GM06990 (cell line): Measurements from ENCODE around the gene COL18A1.

ENCODE experiments used
- DNase-seq: peaks from one replicate; pipeline ENCODE4 v3.0.0-alpha.2; 2011; ENCODE audit not compliant: insufficient read length; ENCODE audit errors: extremely low read depth
- H3K27me3 ChIP-seq: replicated peaks from 2 replicates; pipeline ENCODE4 v1.6.0; 2011; ENCODE audit warnings: low read length; ENCODE audit not compliant: control insufficient read depth, insufficient read depth
- H3K36me3 ChIP-seq: 2 replicates; pipeline ENCODE4 v1.5.1; 2011; ENCODE audit warnings: low read length; ENCODE audit not compliant: control insufficient read depth, insufficient read depth
- H3K4me3 ChIP-seq: replicated peaks from 2 replicates; pipeline ENCODE4 v1.5.1; 2011; ENCODE audit warnings: low read depth, mild to moderate bottlenecking, control low read depth, low read length
- CTCF ChIP-seq: IDR thresholded peaks from 2 replicates; pipeline ENCODE4 v1.5.1; 2011; ENCODE audit warnings: low read length, control low read depth, mild to moderate bottlenecking, inconsistent platforms; ENCODE audit not compliant: insufficient read depth, poor library complexity, severe bottlenecking

COL18A1 gene

GRCh38 chr21:45532826-45533360 is 127.9 kb downstream of the COL18A1 start:
- no peak overlapping the region for H3K4me3 ChIP-seq
- no peak for TF ChIP-seq CTCF
- DNase-seq = no peak
- peaks cover 17% of the 10 kb centered on the region for H3K36me3 ChIP-seq
- H3K27me3 ChIP-seq = no peaks in the 10 kb centered on the region

GRCh38 chr21:45533361-45533845 is 128.4 kb downstream of the COL18A1 start:
- Histone ChIP-seq H3K4me3 (no peak overlapping the region), H3K27me3 (no peaks in the 10 kb centered on the region), H3K36me3 (peaks cover 17% of the 10 kb centered on the region)
- DNase-seq = no peak
- no peak for TF ChIP-seq CTCF

GRCh38 chr21:45533846-45534635 is 129.1 kb downstream of the COL18A1 start:
- TF ChIP-seq CTCF = no peak
- DNase-seq = no peak
- Histone ChIP-seq H3K4me3 (no peak overlapping the region), H3K36me3 (peaks cover 17% of the 10 kb centered on the region), H3K27me3 (no peaks in the 10 kb centered on the region)

GRCh38 chr21:45534636-45535331 is 129.8 kb downstream of the COL18A1 start:
- no peak overlapping the region for H3K4me3 ChIP-seq
- no peaks in the 10 kb centered on the region for H3K27me3 ChIP-seq
- no peak for TF ChIP-seq CTCF
- no peak for DNase-seq
- peaks cover 11% of the 10 kb centered on the region for H3K36me3 ChIP-seq

DNA sequence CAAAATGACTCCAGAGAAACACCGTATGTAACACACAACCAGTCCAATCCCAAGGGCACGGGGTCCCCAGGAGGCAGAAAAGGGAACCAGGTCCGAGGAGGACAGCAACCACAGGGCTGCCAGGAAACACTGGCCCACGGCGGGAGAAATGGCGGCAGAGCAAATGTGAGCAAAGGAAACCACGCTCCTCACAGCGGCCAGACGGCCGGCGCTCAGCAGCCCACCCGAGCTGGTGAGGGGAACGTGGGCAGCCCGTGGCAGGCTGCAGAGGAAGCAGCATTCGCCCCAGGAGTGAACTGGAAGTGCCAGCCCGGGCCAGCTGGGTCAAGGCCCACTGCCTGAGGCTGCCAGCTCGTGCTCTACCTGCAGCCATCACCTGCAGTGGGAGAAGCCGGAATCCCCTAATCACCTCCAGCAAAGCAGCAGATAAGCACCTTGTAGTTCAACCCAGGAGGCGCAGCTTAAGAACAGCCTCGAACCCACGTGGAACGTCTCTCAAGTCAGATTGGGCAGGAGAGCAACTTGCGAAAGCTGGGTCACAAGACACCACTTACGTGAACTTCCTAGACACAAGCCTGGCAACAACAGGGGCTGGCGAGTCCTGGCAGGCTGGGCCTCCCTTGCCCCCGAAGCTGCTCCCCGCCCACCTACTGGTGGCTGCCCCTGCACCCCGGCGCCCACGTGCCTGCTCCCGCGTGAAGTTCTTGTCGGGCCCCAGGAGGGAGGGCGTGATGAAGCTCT is 130.5 kb downstream of the COL18A1 start:
- no peaks in the 10 kb centered on the region for H3K27me3 ChIP-seq
- H3K36me3 ChIP-seq = peaks cover 4% of the 10 kb centered on the region
- no peak for DNase-seq
- TF ChIP-seq CTCF = no peak
- H3K4me3 ChIP-seq = no peak overlapping the region
